Activated T-cell treated with anti-CD3 and anti-CD28 coated beads, Interleukin-2, amount 50 U/mL, for 4 hours (primary cell): ENCODE measurements around the gene PCYT1A. TPM values are rescaled to one million over a fixed set of nuclear protein-coding genes. Genes with fewer than 3 reads are reported as not detected.
"Not testable (repeated sequence)": the region's sequence is repeated elsewhere in the genome, so short reads cannot be mapped to it uniquely, and the experiment has no call there.

ENCODE experiments used
- ATAC-seq, 2 donors: fragments of 200-7000 bp; cut with Tn5 transposase; one replicate each; pipeline ENCODE4 v1.10.0; 2021
- DNase-seq: peaks from one replicate; pipeline ENCODE4 v3.0.0-alpha.2; 2020
- H3K27me3 Mint-ChIP-seq: one replicate; pipeline ENCODE4 v1.8.0; 2021; ENCODE audit warnings: low read depth, mixed read lengths
- H3K36me3 Mint-ChIP-seq: one replicate; pipeline ENCODE4 v1.8.0; 2022; ENCODE audit warnings: mixed read lengths; ENCODE audit not compliant: insufficient read depth
- H3K4me1 Mint-ChIP-seq: one replicate; pipeline ENCODE4 v1.8.0; 2021; ENCODE audit warnings: low read depth, mixed read lengths
- H3K4me3 Mint-ChIP-seq: one replicate; pipeline ENCODE4 v1.8.0; 2021; ENCODE audit warnings: mild to moderate bottlenecking, moderate library complexity, mixed read lengths
- H3K9me3 Mint-ChIP-seq: one replicate; pipeline ENCODE4 v1.8.0; 2021; ENCODE audit warnings: mixed read lengths
- total RNA-seq, 3 donors: library from RNA; stranded (reverse); gene quantifications; one replicate each; pipeline ENCODE4 v1.2.1, GENCODE V29; 2021

The PCYT1A gene
- total RNA-seq, 3 donors from 2014 or later = 53.5 to 66.9 (median 56.2) TPM

DNA sequence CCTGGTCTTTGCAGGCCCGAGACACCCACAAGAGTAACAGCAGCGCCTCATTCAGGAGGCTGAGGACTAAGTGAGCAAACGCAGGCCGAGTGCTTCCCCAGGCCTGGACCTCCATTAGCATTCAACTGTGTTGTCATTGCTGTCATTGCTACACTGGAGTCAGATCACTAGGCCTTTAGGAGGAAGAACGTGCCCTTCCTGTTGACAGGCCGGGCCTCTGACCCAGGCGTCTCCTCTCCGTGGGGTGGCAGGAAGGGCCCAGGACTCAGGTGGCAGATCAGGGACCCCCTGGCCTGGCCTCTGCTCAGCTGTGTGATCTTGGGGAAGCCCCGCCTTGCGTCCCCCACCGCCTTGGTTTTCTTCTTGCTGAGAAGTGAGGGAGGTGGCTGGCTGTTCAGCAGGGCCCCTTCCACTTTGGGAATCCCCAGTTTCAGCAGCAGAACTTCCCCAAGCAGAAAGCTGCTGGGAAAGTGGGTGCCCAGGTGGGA, 95.4 kb downstream of the PCYT1A start:
- H3K4me1 Mint-ChIP-seq = peaks cover 34% of the 10 kb centered on the region
- DNase-seq (peak; percentile 41), ATAC-seq (peak; percentile 36 to 44)
- no peaks in the 10 kb centered on the region for H3K36me3 Mint-ChIP-seq
- peak overlapping the region; percentile 50 for H3K4me3 Mint-ChIP-seq
- H3K9me3 Mint-ChIP-seq = no peaks in the 10 kb centered on the region
- H3K27me3 Mint-ChIP-seq = no peaks in the 10 kb centered on the region

DNA sequence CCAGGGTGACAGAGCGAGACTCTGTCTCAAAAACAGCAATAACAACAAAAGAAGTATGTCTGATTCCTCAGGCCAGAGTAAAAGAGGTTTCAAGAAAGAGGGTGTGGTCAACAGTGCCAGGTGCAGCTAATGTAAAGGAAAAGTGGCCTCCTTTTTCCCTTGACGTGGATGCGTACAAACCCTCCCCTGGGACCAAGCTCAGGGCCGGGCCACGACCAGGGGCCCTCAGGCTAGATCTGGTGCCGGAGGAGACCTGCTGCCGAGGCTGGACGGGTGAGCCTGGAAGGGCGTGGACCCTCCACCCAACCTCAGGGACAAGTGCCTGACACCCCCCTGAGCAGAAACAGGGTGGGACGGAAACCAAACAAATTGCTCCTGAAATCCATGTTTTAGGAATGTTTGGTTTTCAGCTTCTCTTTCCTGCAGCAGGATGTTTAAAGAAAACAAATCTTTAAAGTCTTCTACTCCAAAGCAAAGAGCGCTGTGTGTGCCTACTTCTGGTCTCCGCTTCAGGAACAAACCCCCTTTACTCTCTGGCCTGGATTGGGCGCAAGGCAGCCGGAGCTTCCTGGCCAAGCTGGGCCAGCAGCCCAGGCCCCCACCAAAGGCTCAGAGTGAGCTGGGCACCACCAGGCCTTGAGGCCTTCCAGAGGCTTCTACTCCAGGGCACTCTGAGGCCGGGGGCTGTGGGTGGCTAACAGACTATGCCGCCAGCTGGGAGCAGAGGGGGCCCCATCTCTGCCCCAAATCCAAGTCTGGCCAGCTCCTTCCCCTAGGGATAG, 97.8 kb downstream of the PCYT1A start:
- H3K27me3 Mint-ChIP-seq = no peaks in the 10 kb centered on the region
- ATAC-seq (no peak), DNase-seq (no peak)
- no peak overlapping the region for H3K4me3 Mint-ChIP-seq
- H3K4me1 Mint-ChIP-seq = peaks cover 32% of the 10 kb centered on the region
- no peaks in the 10 kb centered on the region for H3K36me3 Mint-ChIP-seq
- no peaks in the 10 kb centered on the region for H3K9me3 Mint-ChIP-seq

DNA sequence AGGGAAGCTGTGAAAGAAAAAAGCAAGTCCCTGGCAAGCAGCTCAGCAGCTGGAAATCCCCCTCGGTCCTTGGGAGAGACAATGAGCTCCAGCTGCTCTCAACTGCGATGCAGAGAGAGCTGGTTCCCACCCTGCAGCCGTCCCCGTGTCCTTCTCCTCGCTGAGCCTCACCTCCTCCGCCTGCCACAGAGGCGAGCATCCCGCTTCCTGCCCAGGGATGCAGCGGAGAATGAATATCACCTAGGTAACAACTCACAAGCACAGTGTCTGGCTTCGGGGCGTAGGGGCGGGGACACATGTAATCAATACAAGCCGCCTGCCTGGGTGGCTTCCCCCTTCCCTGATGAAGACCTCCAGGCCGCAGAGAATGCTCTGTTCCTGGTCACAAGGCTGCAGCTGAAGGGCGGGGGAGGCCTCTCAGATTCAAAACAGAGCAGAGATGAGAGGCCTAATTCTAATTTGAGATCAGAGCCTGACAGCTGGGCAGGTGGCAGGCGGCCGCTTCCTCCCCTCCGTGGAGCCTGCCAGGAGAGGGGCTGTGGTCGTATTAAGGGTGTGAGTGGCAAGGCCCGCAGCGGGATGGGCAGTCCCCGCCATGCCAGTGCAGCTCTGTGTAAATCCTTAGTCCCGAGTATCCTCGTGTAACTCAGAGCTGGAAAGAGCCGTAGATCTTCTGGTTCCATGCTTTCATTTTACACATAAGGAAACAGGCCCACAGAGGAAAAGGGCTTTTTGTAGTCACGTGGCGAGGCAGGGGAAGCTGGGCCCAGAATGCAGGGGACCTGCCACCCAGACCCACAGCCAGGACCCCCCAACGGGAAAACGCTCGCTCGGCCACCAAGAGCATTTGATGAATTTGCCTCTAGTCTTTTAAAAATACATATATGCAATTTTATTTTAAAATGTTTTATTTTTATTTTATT, 100.6 kb downstream of the PCYT1A start:
- H3K4me3 Mint-ChIP-seq = peak overlapping the region; percentile 21
- no peak for ATAC-seq
- no peaks in the 10 kb centered on the region for H3K27me3 Mint-ChIP-seq
- peaks cover 35% of the 10 kb centered on the region for H3K4me1 Mint-ChIP-seq
- DNase-seq = no peak
- H3K36me3 Mint-ChIP-seq = no peaks in the 10 kb centered on the region
- no peaks in the 10 kb centered on the region for H3K9me3 Mint-ChIP-seq

DNA sequence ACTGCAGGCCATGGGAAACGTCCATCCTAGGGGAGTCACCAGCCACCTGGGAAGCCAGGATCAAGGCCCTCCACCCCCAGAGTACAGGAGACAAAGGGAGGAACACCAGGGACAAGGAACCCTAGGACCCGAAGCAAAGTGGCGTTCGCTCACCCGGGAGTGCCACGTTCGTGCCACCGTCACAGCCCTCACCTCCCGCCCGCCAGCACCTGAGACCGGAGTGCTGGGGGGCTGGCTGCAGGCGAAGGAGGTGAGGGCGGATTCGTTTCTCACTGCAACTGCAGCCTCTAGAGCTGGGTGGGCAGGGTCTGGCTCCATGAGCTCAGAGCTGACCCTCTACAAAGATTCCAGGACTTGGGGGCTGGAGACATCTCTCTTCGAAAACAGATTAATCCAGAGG, 102.6 kb downstream of the PCYT1A start:
- Mint-ChIP-seq H3K9me3 (no peaks in the 10 kb centered on the region), H3K27me3 (no peaks in the 10 kb centered on the region), H3K36me3 (no peaks in the 10 kb centered on the region), H3K4me1 (peaks cover 43% of the 10 kb centered on the region), H3K4me3 (no peak overlapping the region)
- DNase-seq (no peak), ATAC-seq (no peak)

DNA sequence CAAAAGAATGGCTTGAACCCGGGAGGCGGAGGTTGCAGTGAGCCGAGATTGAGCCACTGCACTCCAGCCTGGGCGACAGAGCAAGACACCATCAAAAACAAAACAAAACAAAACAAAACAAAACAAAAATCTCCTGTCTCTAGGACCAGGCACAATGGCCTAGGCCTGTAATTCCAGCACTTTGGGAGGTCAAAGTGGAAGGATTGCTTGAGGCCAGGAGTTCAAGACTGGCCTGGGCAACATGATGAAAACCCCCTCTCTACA, 103.4 kb downstream of the PCYT1A start:
- not testable (repeated sequence) for H3K9me3 Mint-ChIP-seq, H3K4me3 Mint-ChIP-seq, ATAC-seq, DNase-seq, H3K27me3 Mint-ChIP-seq, H3K36me3 Mint-ChIP-seq
- peaks cover 51% of the 10 kb centered on the region for H3K4me1 Mint-ChIP-seq

DNA sequence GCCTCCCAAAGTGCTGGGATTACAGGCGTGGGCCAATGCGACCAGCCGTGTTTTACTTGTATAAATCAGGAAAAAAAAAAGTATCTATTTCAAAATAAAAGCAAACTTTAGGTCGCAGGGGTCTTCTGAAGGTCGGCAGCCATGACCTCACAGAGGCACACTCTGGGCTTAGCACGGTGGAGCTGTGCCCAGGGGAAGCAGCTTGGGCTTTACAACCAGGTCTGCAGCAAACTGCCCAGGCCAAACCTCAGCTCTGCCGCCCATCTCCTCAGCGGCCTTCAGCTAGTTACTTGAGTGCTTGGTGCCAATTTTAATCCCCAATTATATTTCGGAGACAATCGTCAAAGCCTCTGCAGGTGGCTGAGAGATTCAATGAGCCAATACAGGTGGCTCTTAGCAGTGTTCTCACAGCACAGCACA, 106.4 kb downstream of the PCYT1A start:
- no peaks in the 10 kb centered on the region for H3K9me3 Mint-ChIP-seq
- ATAC-seq = no peak

DNA sequence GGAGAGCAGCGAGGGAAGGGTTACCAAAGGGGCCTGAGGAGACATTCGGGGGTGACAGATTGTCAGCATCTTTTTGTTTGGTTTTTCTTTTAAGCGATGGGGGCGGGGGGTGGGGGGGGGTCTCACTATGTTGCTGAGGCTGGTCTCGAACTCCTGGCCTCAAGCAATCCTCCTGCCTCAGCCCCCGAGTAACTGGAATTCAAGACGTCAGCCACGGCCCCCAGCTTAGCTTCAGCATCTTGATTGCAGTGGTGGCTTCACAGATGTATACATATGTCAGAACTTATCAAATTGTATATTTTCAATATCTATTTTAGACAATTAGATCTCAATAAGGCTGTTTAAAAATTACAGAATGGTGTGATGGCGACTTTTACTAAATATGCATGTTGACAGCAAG, 107.2 kb downstream of the PCYT1A start:
- no peaks in the 10 kb centered on the region for H3K36me3 Mint-ChIP-seq
- no peaks in the 10 kb centered on the region for H3K9me3 Mint-ChIP-seq
- H3K27me3 Mint-ChIP-seq = no peaks in the 10 kb centered on the region
- ATAC-seq = no peak
- H3K4me3 Mint-ChIP-seq = peak overlapping the region; percentile 66
- DNase-seq = no peak
- H3K4me1 Mint-ChIP-seq = peaks cover 52% of the 10 kb centered on the region

More for the DNA sequence above, 106.4 kb downstream of the PCYT1A start:
- H3K4me1 Mint-ChIP-seq = peaks cover 52% of the 10 kb centered on the region
- H3K27me3 Mint-ChIP-seq = no peaks in the 10 kb centered on the region
- DNase-seq = no peak
- no peak overlapping the region for H3K4me3 Mint-ChIP-seq
- no peaks in the 10 kb centered on the region for H3K36me3 Mint-ChIP-seq

Other genes starting within 250 kb of the PCYT1A start
- 100 to 1,000 TPM; 529 to 568 (median 554) TPM for gene TFRC, start 205.6 kb downstream of the PCYT1A start, total RNA-seq
- gene ZDHHC19, start 76.3 kb downstream of the PCYT1A start, total RNA-seq = not detected
- not detected for gene SLC51A, start 71.2 kb downstream of the PCYT1A start, total RNA-seq
- gene DYNLT2B, start 30.5 kb upstream of the PCYT1A start, total RNA-seq = 1 to 10 TPM; 6.0 to 7.7 (median 6.8) TPM
- not detected for gene TM4SF19, start 50.7 kb upstream of the PCYT1A start, total RNA-seq
- 10 to 100 TPM; 33.7 to 35.2 (median 34.7) TPM for gene UBXN7, start 144.7 kb upstream of the PCYT1A start, total RNA-seq
- 10 to 100 TPM; 20.9 to 22.4 (median 21.8) TPM for gene RNF168, start 216.0 kb upstream of the PCYT1A start, total RNA-seq
- gene SMCO1, start 227.6 kb upstream of the PCYT1A start, total RNA-seq = not detected